Type B pancreatic cell (in vitro differentiated cells): ENCODE results near the gene MYH10. TPM values are rescaled to one million over a fixed set of nuclear protein-coding genes. Genes with fewer than 3 reads are reported as not detected.

Experiments used
- DNase-seq: peaks from one replicate; pipeline ENCODE4 v3.0.0; 2021; ENCODE audit warnings: mixed read lengths; ENCODE audit not compliant: unreplicated experiment; ENCODE audit errors: extremely low spot score
- H3K27ac Mint-ChIP-seq: 2 replicates; pipeline ENCODE4 v1.8.0; 2021; ENCODE audit warnings: mild to moderate bottlenecking, mixed read lengths
- H3K27me3 Mint-ChIP-seq: 2 replicates; pipeline ENCODE4 v1.8.0; 2021; ENCODE audit warnings: mixed read lengths
- H3K36me3 Mint-ChIP-seq: 2 replicates; pipeline ENCODE4 v1.8.0; 2021; ENCODE audit warnings: mixed read lengths
- H3K4me1 Mint-ChIP-seq: one replicate; pipeline ENCODE4 v1.8.0; 2021; ENCODE audit warnings: mixed read lengths; ENCODE audit not compliant: unreplicated experiment
- H3K4me3 Mint-ChIP-seq: 2 replicates; pipeline ENCODE4 v1.8.0; 2021; ENCODE audit warnings: mild to moderate bottlenecking, mixed read lengths
- H3K9me3 Mint-ChIP-seq: 2 replicates; pipeline ENCODE4 v1.8.0; 2021; ENCODE audit warnings: mixed read lengths
- CTCF ChIP-seq: fragments of 200-600 bp; sonication (generic); conservative IDR thresholded peaks from 2 replicates; pipeline ENCODE4 v1.5.0; 2021; ENCODE audit warnings: antibody characterized with exemption, mild to moderate bottlenecking
- total RNA-seq: library from RNA; stranded (reverse); gene quantifications from 2 replicates; pipeline ENCODE4 v1.2.1, GENCODE V29; 2021; ENCODE audit warnings: low replicate concordance

The MYH10 gene
- total RNA-seq, 1 donor from 2014 or later, result 254 TPM

DNA sequence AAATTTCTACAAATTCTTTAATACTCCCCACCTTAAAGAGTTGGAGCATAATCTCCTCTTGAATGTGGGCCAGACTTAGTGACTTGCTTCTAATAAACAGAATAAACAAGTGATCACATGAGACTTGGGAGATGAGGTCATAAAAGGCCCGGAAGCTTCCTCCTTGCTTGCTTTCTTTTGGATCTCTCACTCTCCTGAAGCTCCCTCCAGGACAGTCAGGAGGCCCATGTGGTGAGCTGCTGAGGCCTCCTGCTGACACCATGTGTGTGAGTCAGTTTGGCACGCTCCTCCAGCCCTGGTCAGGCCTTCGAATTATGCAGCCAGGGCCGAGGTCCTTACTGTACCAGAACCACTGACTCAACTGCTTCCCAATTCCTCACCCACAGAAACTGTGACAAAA, 141.6 kb downstream of the MYH10 start:
- H3K9me3 Mint-ChIP-seq, result peaks cover 6% of the 10 kb centered on the region
- H3K27me3 Mint-ChIP-seq, result no peaks in the 10 kb centered on the region
- TF ChIP-seq CTCF, result no peak
- H3K4me3 Mint-ChIP-seq, result no peak overlapping the region
- H3K27ac Mint-ChIP-seq, result no peak overlapping the region
- no peak for DNase-seq
- H3K36me3 Mint-ChIP-seq, result peaks cover 60% of the 10 kb centered on the region
- H3K4me1 Mint-ChIP-seq, result peaks cover 3% of the 10 kb centered on the region

- no peaks in the 10 kb centered on the region for H3K27me3 Mint-ChIP-seq
- H3K4me1 Mint-ChIP-seq, result no peaks in the 10 kb centered on the region
- DNase-seq, result no peak
- H3K27ac Mint-ChIP-seq, result no peak overlapping the region
- no peak for TF ChIP-seq CTCF
- peaks cover 59% of the 10 kb centered on the region for H3K36me3 Mint-ChIP-seq
- peaks cover 6% of the 10 kb centered on the region for H3K9me3 Mint-ChIP-seq
- no peak overlapping the region for H3K4me3 Mint-ChIP-seq
Observed at GRCh38 chr17:8488491-8488890, 142.0 kb downstream of the MYH10 start.

DNA sequence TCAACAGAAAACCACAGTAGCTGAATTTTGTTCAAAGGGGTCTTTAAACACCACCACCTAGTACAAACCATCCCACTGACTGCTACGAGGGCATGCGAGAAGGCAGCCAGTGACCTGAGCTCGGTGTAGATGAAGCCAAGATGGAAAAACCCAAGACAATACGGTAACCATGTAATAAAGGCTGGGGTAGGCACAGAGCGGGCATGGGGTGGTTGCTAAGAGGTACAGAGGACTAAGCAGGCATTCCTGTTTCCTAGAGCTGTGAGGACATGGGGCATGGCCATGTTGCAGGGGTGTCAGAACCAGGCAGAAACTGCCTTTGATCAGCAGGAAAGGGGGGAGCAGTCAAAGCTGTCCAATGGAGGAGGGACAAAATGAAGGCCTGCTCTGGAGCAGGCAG, 142.8 kb downstream of the MYH10 start:
- peaks cover 66% of the 10 kb centered on the region for H3K36me3 Mint-ChIP-seq
- no peak overlapping the region for H3K4me3 Mint-ChIP-seq
- no peak for DNase-seq
- H3K27me3 Mint-ChIP-seq, result no peaks in the 10 kb centered on the region
- H3K4me1 Mint-ChIP-seq, result no peaks in the 10 kb centered on the region
- TF ChIP-seq CTCF, result no peak
- H3K27ac Mint-ChIP-seq, result no peak overlapping the region
- peaks cover 6% of the 10 kb centered on the region for H3K9me3 Mint-ChIP-seq

DNA sequence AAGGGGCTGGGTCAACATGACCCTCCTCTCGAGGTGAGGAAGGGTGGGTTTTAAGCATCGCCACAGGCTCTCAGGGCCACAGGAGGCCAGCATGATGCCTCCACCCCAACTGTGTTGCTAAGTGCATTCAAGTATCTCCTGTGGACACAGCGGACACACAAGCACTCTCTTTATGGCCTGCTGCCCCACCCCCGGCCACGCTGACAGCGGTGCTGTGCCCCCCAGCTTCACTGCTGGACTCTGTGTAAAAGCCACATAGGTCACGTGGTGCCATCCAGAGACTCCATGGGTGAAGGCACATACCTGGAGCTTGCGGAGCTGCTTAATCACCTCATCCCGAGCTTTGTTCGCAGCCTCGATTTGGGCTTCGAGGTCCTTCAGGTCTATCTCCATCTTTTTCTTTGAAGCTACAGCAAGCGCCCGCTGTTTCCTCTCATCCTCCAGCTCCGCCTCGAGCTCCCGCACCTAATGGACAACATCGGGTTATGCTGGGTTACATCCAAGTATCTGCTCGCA, 143.3 kb downstream of the MYH10 start:
- Mint-ChIP-seq H3K4me1 (no peaks in the 10 kb centered on the region), H3K27me3 (no peaks in the 10 kb centered on the region), H3K36me3 (peaks cover 72% of the 10 kb centered on the region), H3K27ac (no peak overlapping the region), H3K9me3 (peaks cover 6% of the 10 kb centered on the region), H3K4me3 (no peak overlapping the region)
- TF ChIP-seq CTCF, result no peak
- DNase-seq, result no peak

- Mint-ChIP-seq H3K4me1 (no peaks in the 10 kb centered on the region), H3K27ac (no peak overlapping the region), H3K4me3 (no peak overlapping the region), H3K36me3 (peaks cover 67% of the 10 kb centered on the region), H3K27me3 (no peaks in the 10 kb centered on the region), H3K9me3 (peaks cover 6% of the 10 kb centered on the region)
- TF ChIP-seq CTCF, result no peak
- no peak for DNase-seq
Observed at GRCh38 chr17:8485491-8485890, 145.0 kb downstream of the MYH10 start.

DNA sequence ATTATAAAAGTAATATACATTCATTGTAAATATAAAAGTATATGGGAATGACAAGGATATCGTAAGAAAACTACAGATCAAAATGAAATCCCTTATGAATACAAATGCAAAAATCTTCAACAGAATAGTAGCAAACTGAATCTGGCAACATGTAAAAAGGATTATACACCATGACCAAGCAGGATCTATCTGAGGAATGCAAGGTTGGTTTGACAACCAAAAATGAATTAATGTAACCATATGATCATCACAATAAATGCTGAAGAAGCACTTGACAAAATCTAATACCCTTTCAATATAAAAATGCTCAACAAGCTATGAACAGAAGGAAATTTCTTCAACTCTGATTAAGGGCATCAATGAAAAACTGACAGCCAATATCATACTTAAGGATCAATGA, 146.1 kb downstream of the MYH10 start:
- Mint-ChIP-seq H3K4me3 (no peak overlapping the region), H3K27me3 (no peaks in the 10 kb centered on the region)

More for the DNA sequence above, 146.1 kb downstream of the MYH10 start:
- H3K9me3 Mint-ChIP-seq, result peaks cover 6% of the 10 kb centered on the region
- DNase-seq, result no peak
- H3K4me1 Mint-ChIP-seq, result no peaks in the 10 kb centered on the region
- no peak overlapping the region for H3K27ac Mint-ChIP-seq
- no peak for TF ChIP-seq CTCF
- peaks cover 69% of the 10 kb centered on the region for H3K36me3 Mint-ChIP-seq
